ENCODE data around the gene DLG2.

Gene DLG2

GRCh38 chr11:84234462-84235202 lies 1392.5 kb downstream of the DLG2 start:
- Histone ChIP-seq H3F3A (ENCODE audit: insufficient read depth, low read length) (no peaks in the 10 kb centered on the region), H3K79me2 (ENCODE audit: insufficient read depth, low read length) (no peaks in the 10 kb centered on the region), H3K27me3 (ENCODE audit: insufficient read depth, low read length) (no peaks in the 10 kb centered on the region), H3K4me1 (ENCODE audit: insufficient read depth, low read length, severe bottlenecking) (no peaks in the 10 kb centered on the region), H4K20me1 (ENCODE audit: insufficient read depth, low read length) (no peaks in the 10 kb centered on the region; the same call in 1 of the 2 replicates), H3K9me2 (ENCODE audit: low read depth, low read length) (no peaks in the 10 kb centered on the region), H3K4me2 (ENCODE audit: low read length) (no peak overlapping the region), H2AFZ (ENCODE audit: low read length) (no peak overlapping the region), H3K9ac (ENCODE audit: low read length) (no peak overlapping the region), H3K4me3 (ENCODE audit: low read depth, low read length, poor library complexity, severe bottlenecking) (no peak overlapping the region), H3K36me3 (ENCODE audit: insufficient read depth, low read length) (no peaks in the 10 kb centered on the region), H3K9me3 (ENCODE audit: low read length) (no peaks in the 10 kb centered on the region), H3K27ac (ENCODE audit: low read depth, low read length, poor library complexity, severe bottlenecking) (no peak overlapping the region)
- TF ChIP-seq CTCF (IDR thresholded peaks at IDR 0.05; ENCODE audit: low read length), result no peak
- TF ChIP-seq EZH2 (IDR thresholded peaks at IDR 0.05; ENCODE audit: borderline replicate concordance, low read length), result no peak

- no peaks in the 10 kb centered on the region for H3F3A ChIP-seq (ENCODE audit: insufficient read depth, low read length)
- H3K9me3 ChIP-seq (ENCODE audit: low read length), result no peaks in the 10 kb centered on the region
- no peaks in the 10 kb centered on the region for H3K4me1 ChIP-seq (ENCODE audit: insufficient read depth, low read length, severe bottlenecking)
- H3K79me2 ChIP-seq (ENCODE audit: insufficient read depth, low read length), result no peaks in the 10 kb centered on the region
- H3K9ac ChIP-seq (ENCODE audit: low read length), result no peak overlapping the region
- H3K4me2 ChIP-seq (ENCODE audit: low read length), result no peak overlapping the region
- no peak for TF ChIP-seq CTCF (IDR thresholded peaks at IDR 0.05; ENCODE audit: low read length)
- no peaks in the 10 kb centered on the region for H3K36me3 ChIP-seq (ENCODE audit: insufficient read depth, low read length)
- no peak overlapping the region for H3K27ac ChIP-seq (ENCODE audit: low read depth, low read length, poor library complexity, severe bottlenecking)
- H3K9me2 ChIP-seq (ENCODE audit: low read depth, low read length), result no peaks in the 10 kb centered on the region
- H4K20me1 ChIP-seq (ENCODE audit: insufficient read depth, low read length), result no peaks in the 10 kb centered on the region; the same call in 1 of the 2 replicates
- no peak overlapping the region for H2AFZ ChIP-seq (ENCODE audit: low read length)
- H3K27me3 ChIP-seq (ENCODE audit: insufficient read depth, low read length), result no peaks in the 10 kb centered on the region
- no peak overlapping the region for H3K4me3 ChIP-seq (ENCODE audit: low read depth, low read length, poor library complexity, severe bottlenecking)
Measured at GRCh38 chr11:84234011-84234410, 1393.1 kb downstream of the DLG2 start.

- Histone ChIP-seq H2AFZ (ENCODE audit: low read length) (no peak overlapping the region), H3K27me3 (ENCODE audit: insufficient read depth, low read length) (no peaks in the 10 kb centered on the region), H3K27ac (ENCODE audit: low read depth, low read length, poor library complexity, severe bottlenecking) (no peak overlapping the region), H3K9me2 (ENCODE audit: low read depth, low read length) (no peaks in the 10 kb centered on the region), H3K4me2 (ENCODE audit: low read length) (no peak overlapping the region), H3K36me3 (ENCODE audit: insufficient read depth, low read length) (no peaks in the 10 kb centered on the region), H3F3A (ENCODE audit: insufficient read depth, low read length) (no peaks in the 10 kb centered on the region), H3K9me3 (ENCODE audit: low read length) (no peaks in the 10 kb centered on the region), H3K4me1 (ENCODE audit: insufficient read depth, low read length, severe bottlenecking) (no peaks in the 10 kb centered on the region), H3K4me3 (ENCODE audit: low read depth, low read length, poor library complexity, severe bottlenecking) (no peak overlapping the region), H4K20me1 (ENCODE audit: insufficient read depth, low read length) (no peaks in the 10 kb centered on the region; the same call in 1 of the 2 replicates), H3K9ac (ENCODE audit: low read length) (no peak overlapping the region), H3K79me2 (ENCODE audit: insufficient read depth, low read length) (no peaks in the 10 kb centered on the region)
- TF ChIP-seq EZH2 (IDR thresholded peaks at IDR 0.05; ENCODE audit: borderline replicate concordance, low read length), result no peak
Measured at GRCh38 chr11:84232511-84232910, 1394.6 kb downstream of the DLG2 start.

GRCh38 chr11:84230402-84230801 lies 1396.7 kb downstream of the DLG2 start:
- Histone ChIP-seq H3K9ac (ENCODE audit: low read length) (no peak overlapping the region), H3K9me2 (ENCODE audit: low read depth, low read length) (no peaks in the 10 kb centered on the region), H3K4me3 (ENCODE audit: low read depth, low read length, poor library complexity, severe bottlenecking) (no peak overlapping the region), H3K9me3 (ENCODE audit: low read length) (no peaks in the 10 kb centered on the region), H3K36me3 (ENCODE audit: insufficient read depth, low read length) (no peaks in the 10 kb centered on the region), H2AFZ (ENCODE audit: low read length) (no peak overlapping the region), H3K4me2 (ENCODE audit: low read length) (no peak overlapping the region), H4K20me1 (ENCODE audit: insufficient read depth, low read length) (no peaks in the 10 kb centered on the region; the same call in 1 of the 2 replicates), H3K27me3 (ENCODE audit: insufficient read depth, low read length) (no peaks in the 10 kb centered on the region), H3F3A (ENCODE audit: insufficient read depth, low read length) (no peaks in the 10 kb centered on the region), H3K27ac (ENCODE audit: low read depth, low read length, poor library complexity, severe bottlenecking) (no peak overlapping the region), H3K79me2 (ENCODE audit: insufficient read depth, low read length) (no peaks in the 10 kb centered on the region), H3K4me1 (ENCODE audit: insufficient read depth, low read length, severe bottlenecking) (no peaks in the 10 kb centered on the region)
- TF ChIP-seq EZH2 (IDR thresholded peaks at IDR 0.05; ENCODE audit: borderline replicate concordance, low read length), result no peak
- TF ChIP-seq CTCF (IDR thresholded peaks at IDR 0.05; ENCODE audit: low read length), result no peak

All from OCI-LY1 (cell line).